NCI-H2227 (cell line): Measurements from ENCODE around the gene MFAP1.

Experiments
- DNase-seq: peaks from one replicate; lab custom pipeline; 2025; ENCODE audit not compliant: unreplicated experiment; lab: John Stamatoyannopoulos, UW

The MFAP1 gene

GRCh38 chr15:43776718-43777266, 47.7 kb downstream of the MFAP1 start, which contains the start of gene ELL3:
TSS of gene ELL3 (minus strand) at chr15:43776966. CDS start at chr15:43776901, 65 bp downstream.
- DNase-seq = peak; percentile 77

GRCh38 chr15:43776101-43776717, 48.3 kb downstream of the MFAP1 start:
- peak; percentile 30 for DNase-seq

- DNase-seq = peak; percentile 47
These were observed 49.0 kb downstream of the MFAP1 start for GRCh38 chr15:43775411-43775965.

GRCh38 chr15:43774062-43774461, 50.4 kb downstream of the MFAP1 start:
- no peak for DNase-seq

- DNase-seq = no peak
These were observed 51.9 kb downstream of the MFAP1 start for GRCh38 chr15:43772624-43773023.

- DNase-seq = no peak
These were observed 52.7 kb downstream of the MFAP1 start for GRCh38 chr15:43771816-43772215.

GRCh38 chr15:43769584-43770228, 54.8 kb downstream of the MFAP1 start:
- peak; percentile 59 for DNase-seq

- DNase-seq = no peak
These were observed 60.6 kb downstream of the MFAP1 start for GRCh38 chr15:43763819-43764446.

- no peak for DNase-seq
These were observed 61.7 kb downstream of the MFAP1 start for GRCh38 chr15:43762824-43763223.
